Caco-2 (cell line): ENCODE measurements around the gene ZNF141. TPM values are rescaled to one million over a fixed set of nuclear protein-coding genes. Genes with fewer than 3 reads are reported as not detected.

Source experiments
- BruUV-seq: library from RNA; stranded (reverse); fragments of 400-500 nt; replicated peaks from 2 replicates; lab custom pipeline; 2021; lab: Mats Ljungman, UMichigan
- CTCF ChIA-PET: fragments of 300-600 bp; sonication (Branson Sonifier 250); formaldehyde crosslinking; loops from one replicate; lab custom pipeline; 2022; ENCODE audit warnings: antibody characterized with exemption; lab: Charles Lee
- POLR2A ChIA-PET: fragments of 300-600 bp; sonication (Branson Sonifier 250); formaldehyde crosslinking; loops from one replicate; lab custom pipeline; 2022; ENCODE audit warnings: antibody characterized with exemption; lab: Charles Lee
- DNase-seq, 2 experiments: peaks; one replicate each; pipeline versions ENCODE4 v3.0.0 to v3.0.0-alpha.2; 2020 to 2022
- H3K27me3 ChIP-seq: replicated peaks from 2 replicates; pipeline ENCODE4 v1.6.0; 2011; ENCODE audit warnings: low read length; ENCODE audit not compliant: control insufficient read depth, insufficient read depth
- H3K36me3 ChIP-seq: 2 replicates; pipeline ENCODE4 v1.5.1; 2011; ENCODE audit warnings: low read length; ENCODE audit not compliant: control insufficient read depth, insufficient read depth
- H3K4me1 ChIP-seq: fragments of 250-450 bp; sonication (Bioruptor Pico); 2 replicates; pipeline ENCODE4 v1.5.1; 2020; ENCODE audit warnings: mild to moderate bottlenecking
- H3K4me3 ChIP-seq: 2 replicates; pipeline ENCODE4 v1.5.1; 2011; ENCODE audit warnings: low read depth, mild to moderate bottlenecking, control low read depth, low read length
- H3K9me3 ChIP-seq: fragments of 250-450 bp; sonication (Bioruptor Pico); 2 replicates; pipeline ENCODE4 v1.5.1; 2020; ENCODE audit warnings: mild to moderate bottlenecking, moderate library complexity
- H3K27ac Mint-ChIP-seq: one replicate; pipeline ENCODE4 v1.8.0; 2022; ENCODE audit warnings: mixed read lengths; ENCODE audit not compliant: unreplicated experiment
- H3K27me3 Mint-ChIP-seq: one replicate; pipeline ENCODE4 v1.8.0; 2022; ENCODE audit warnings: mixed read lengths; ENCODE audit not compliant: insufficient read depth, unreplicated experiment
- H3K36me3 Mint-ChIP-seq: one replicate; pipeline ENCODE4 v1.8.0; 2022; ENCODE audit warnings: mild to moderate bottlenecking, mixed read lengths; ENCODE audit not compliant: insufficient read depth, unreplicated experiment
- H3K4me1 Mint-ChIP-seq: one replicate; pipeline ENCODE4 v1.8.0; 2022; ENCODE audit warnings: low read depth, mixed read lengths; ENCODE audit not compliant: unreplicated experiment
- H3K4me3 Mint-ChIP-seq: one replicate; pipeline ENCODE4 v1.8.0; 2022; ENCODE audit warnings: mild to moderate bottlenecking, moderate library complexity, mixed read lengths; ENCODE audit not compliant: unreplicated experiment
- H3K9me3 Mint-ChIP-seq: one replicate; pipeline ENCODE4 v1.8.0; 2022; ENCODE audit warnings: mixed read lengths; ENCODE audit not compliant: unreplicated experiment
- CTCF ChIP-seq, 2 experiments: fragments of 200-600 bp in 1 of 2; IDR thresholded peaks; 1 replicate in 1 of 2; 2 replicates in 1 of 2; pipeline versions ENCODE4 v1.5.1 to v1.8.0; 2011 to 2022; ENCODE audit warnings: antibody characterized with exemption in 1 of 2, control low read depth in 1 of 2, inconsistent platforms in 1 of 2, low read depth in 1 of 2, low read length in 1 of 2, mild to moderate bottlenecking in 1 of 2, moderate library complexity in 1 of 2; ENCODE audit not compliant: insufficient read depth in 1 of 2, severe bottlenecking in 1 of 2, unreplicated experiment in 1 of 2
- intact Hi-C: fragments of 100-400 bp; cut with micrococcal nuclease; formaldehyde crosslinking; loops from one replicate; pipeline ENCODE4 v1.10.0; 2022; ENCODE audit not compliant: unreplicated experiment
- total RNA-seq: library from RNA; stranded (reverse); gene quantifications from 2 replicates; pipeline ENCODE4 v1.2.3, GENCODE V29; 2022

The ZNF141 gene
- total RNA-seq, 1 experiment from 2014 or later, result 32.5 TPM

DNA sequence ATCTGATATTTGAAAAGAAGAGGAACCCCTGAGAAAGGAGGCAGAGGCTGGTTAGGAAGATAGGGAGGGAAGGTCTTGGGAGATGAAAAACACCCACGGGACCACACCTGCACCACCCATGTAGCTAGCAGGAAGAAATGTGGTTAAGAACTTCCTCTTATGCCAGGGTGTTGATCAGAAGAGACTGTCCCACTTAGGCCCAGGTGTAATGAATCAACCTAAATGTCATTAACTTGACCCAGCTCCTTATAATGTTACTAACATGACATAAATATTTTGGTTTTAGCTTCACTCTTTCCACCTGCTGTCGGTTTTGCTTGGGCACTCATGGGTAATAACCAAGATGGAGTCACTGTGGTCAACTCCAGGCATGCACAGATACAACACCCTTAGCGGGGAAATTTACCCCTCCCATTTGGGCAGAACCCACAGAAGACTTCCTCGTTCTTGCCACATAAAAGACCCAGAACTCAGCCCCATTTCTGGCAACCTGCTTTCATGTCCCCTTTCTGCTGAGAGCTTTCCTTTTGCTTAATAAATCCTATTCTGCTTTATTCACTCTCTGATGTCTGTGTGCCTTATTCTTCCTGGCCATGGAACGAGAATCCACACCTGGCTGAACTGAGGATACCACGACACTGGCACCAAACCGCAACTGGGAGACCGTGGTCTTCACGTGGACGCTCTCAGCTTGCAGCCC, 46.8 kb downstream of the ZNF141 start:
- Histone ChIP-seq H3K4me1 (no peaks in the 10 kb centered on the region), H3K27me3 (no peaks in the 10 kb centered on the region), H3K9me3 (peaks cover 13% of the 10 kb centered on the region), H3K4me3 (no peak overlapping the region), H3K36me3 (no peaks in the 10 kb centered on the region)
- H3K4me1 Mint-ChIP-seq, result no peaks in the 10 kb centered on the region
- POLR2A ChIA-PET, result no interaction called here
- CTCF ChIA-PET, result no interaction called here
- DNase-seq, result no peak
- H3K4me3 Mint-ChIP-seq, result no peak overlapping the region
- no TSS peak for BruUV-seq
- intact Hi-C loops, result no loop called here
- H3K36me3 Mint-ChIP-seq, result peaks cover 27% of the 10 kb centered on the region
- no peak overlapping the region for H3K27ac Mint-ChIP-seq
- no peaks in the 10 kb centered on the region for H3K27me3 Mint-ChIP-seq
- no peak for TF ChIP-seq CTCF (IDR thresholded peaks at IDR 0.05; ENCODE audit: insufficient read depth in 1 of 2, low read depth in 1 of 2, low read length in 1 of 2, severe bottlenecking in 1 of 2, unreplicated experiment in 1 of 2)
- H3K9me3 Mint-ChIP-seq, result peaks cover 35% of the 10 kb centered on the region

GRCh38 chr4:385934-386707, 48.5 kb downstream of the ZNF141 start:
- CTCF ChIA-PET, result no interaction called here
- no peak for DNase-seq
- Mint-ChIP-seq H3K27ac (no peak overlapping the region), H3K4me1 (no peaks in the 10 kb centered on the region), H3K27me3 (no peaks in the 10 kb centered on the region), H3K9me3 (peaks cover 40% of the 10 kb centered on the region), H3K36me3 (peaks cover 27% of the 10 kb centered on the region), H3K4me3 (no peak overlapping the region)
- POLR2A ChIA-PET, result no interaction called here
- H3K36me3 ChIP-seq, result no peaks in the 10 kb centered on the region
- peaks cover 6% of the 10 kb centered on the region; the same call in 1 of the 2 replicates for H3K9me3 ChIP-seq
- H3K4me3 ChIP-seq, result no peak overlapping the region
- BruUV-seq, result no TSS peak
- no peaks in the 10 kb centered on the region for H3K4me1 ChIP-seq
- no peaks in the 10 kb centered on the region for H3K27me3 ChIP-seq
- TF ChIP-seq CTCF (IDR thresholded peaks at IDR 0.05; ENCODE audit: insufficient read depth in 1 of 2, low read depth in 1 of 2, low read length in 1 of 2, severe bottlenecking in 1 of 2, unreplicated experiment in 1 of 2), result no peak
- intact Hi-C loops, result no loop called here

DNA sequence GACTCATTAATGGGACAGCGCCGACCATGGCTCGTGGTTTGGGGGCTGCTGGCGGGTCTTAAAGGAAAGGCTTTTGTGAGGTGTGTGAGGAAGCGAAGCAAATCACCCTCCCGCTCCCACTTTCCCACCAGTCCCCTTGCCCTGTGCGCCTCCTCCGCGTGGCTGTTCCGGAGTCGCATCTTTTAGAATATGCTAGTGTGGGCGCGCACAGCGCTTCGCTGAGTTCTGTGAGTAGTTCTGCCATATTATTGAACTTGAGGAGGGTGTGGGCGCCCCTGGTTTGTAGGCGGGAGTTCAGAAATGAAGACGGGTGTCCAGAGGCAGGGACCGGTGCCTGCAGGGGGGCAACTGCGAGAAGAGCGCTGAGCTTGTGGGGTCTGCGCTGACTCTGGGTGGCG, 49.1 kb downstream of the ZNF141 start:
- H3K4me1 ChIP-seq, result no peaks in the 10 kb centered on the region
- TF ChIP-seq CTCF (IDR thresholded peaks at IDR 0.05; ENCODE audit: insufficient read depth in 1 of 2, low read depth in 1 of 2, low read length in 1 of 2, severe bottlenecking in 1 of 2, unreplicated experiment in 1 of 2), result no peak
- Mint-ChIP-seq H3K36me3 (peaks cover 27% of the 10 kb centered on the region), H3K9me3 (peaks cover 40% of the 10 kb centered on the region), H3K27me3 (no peaks in the 10 kb centered on the region), H3K27ac (no peak overlapping the region), H3K4me1 (no peaks in the 10 kb centered on the region), H3K4me3 (no peak overlapping the region)
- POLR2A ChIA-PET, result no interaction called here
- intact Hi-C loops, result no loop called here
- DNase-seq, result no peak
- H3K27me3 ChIP-seq, result no peaks in the 10 kb centered on the region
- no peaks in the 10 kb centered on the region for H3K36me3 ChIP-seq
- no TSS peak for BruUV-seq
- H3K9me3 ChIP-seq, result peaks cover 3% of the 10 kb centered on the region; the same call in 1 of the 2 replicates
- CTCF ChIA-PET, result no interaction called here
- no peak overlapping the region for H3K4me3 ChIP-seq
